Stimulated activated CD4-positive, alpha-beta T cell treated with anti-CD3 and anti-CD28 coated beads, Interleukin-12 subunit alpha, Interleukin-12 subunit beta, amount 100 ng/mL, for 48 hours (primary cell): Measurements from ENCODE around the gene MRNIP.

Experiments used
- DNase-seq, 3 donors: peaks; one replicate each; pipeline ENCODE4 v3.0.0-alpha.2; 2020; ENCODE audit warnings: low read depth in 2 of 3, low spot score in 1 of 3

MRNIP gene

GRCh38 chr5:179889885-179890284 is 31.3 kb upstream of the MRNIP start:
- no peak for DNase-seq

- DNase-seq = no peak
Observed at GRCh38 chr5:179887802-179888201, 29.2 kb upstream of the MRNIP start.

- DNase-seq = no peak
Observed at GRCh38 chr5:179887095-179887494, 28.5 kb upstream of the MRNIP start.

- DNase-seq = no peak
Observed at GRCh38 chr5:179886190-179886911, 27.7 kb upstream of the MRNIP start.

GRCh38 chr5:179885491-179886090 is 27.0 kb upstream of the MRNIP start:
- no peak for DNase-seq

GRCh38 chr5:179883163-179883562 is 24.5 kb upstream of the MRNIP start:
- DNase-seq = no peak

- DNase-seq = no peak
Observed at GRCh38 chr5:179882338-179882737, 23.7 kb upstream of the MRNIP start.

GRCh38 chr5:179880848-179881590 is 22.4 kb upstream of the MRNIP start:
- no peak for DNase-seq

GRCh38 chr5:179880066-179880650 is 21.5 kb upstream of the MRNIP start:
- no peak for DNase-seq

- no peak for DNase-seq
Observed at GRCh38 chr5:179879690-179880010, 21.0 kb upstream of the MRNIP start.

GRCh38 chr5:179879003-179879689 is 20.5 kb upstream of the MRNIP start:
- DNase-seq = no peak

GRCh38 chr5:179878222-179879002 is 19.8 kb upstream of the MRNIP start:
- DNase-seq = no peak

GRCh38 chr5:179876610-179876952 is 18.0 kb upstream of the MRNIP start:
- DNase-seq = no peak

- DNase-seq = no peak
Observed at GRCh38 chr5:179875741-179876609, 17.4 kb upstream of the MRNIP start.

- no peak for DNase-seq
Observed at GRCh38 chr5:179874536-179875292, 16.1 kb upstream of the MRNIP start.

- no peak for DNase-seq
Observed at GRCh38 chr5:179874136-179874535, 15.5 kb upstream of the MRNIP start.

- DNase-seq = no peak
Observed at GRCh38 chr5:179873588-179874110, 15.0 kb upstream of the MRNIP start.

- DNase-seq = no peak
Observed at GRCh38 chr5:179872828-179873575, 14.4 kb upstream of the MRNIP start.
